ENCODE data around the gene DDX20.
"Not testable (repeated sequence)": the region's sequence is repeated elsewhere in the genome, so short reads cannot be mapped to it uniquely, and the experiment has no call there.

Gene DDX20

GRCh38 chr1:111786669-111787207 is 31.0 kb downstream of the DDX20 start:
- no peak overlapping the region for H3K4me3 ChIP-seq (ENCODE audit: low read depth, low read length)

- no peak overlapping the region for H3K4me3 ChIP-seq (ENCODE audit: low read depth, low read length)
Observed at GRCh38 chr1:111789142-111789541, 33.4 kb downstream of the DDX20 start.

GRCh38 chr1:111789666-111790316 is 34.1 kb downstream of the DDX20 start:
- no peak overlapping the region for H3K4me3 ChIP-seq (ENCODE audit: low read depth, low read length)

GRCh38 chr1:111791776-111792175 is 36.1 kb downstream of the DDX20 start:
- H3K4me3 ChIP-seq (ENCODE audit: low read depth, low read length), result no peak overlapping the region

GRCh38 chr1:111792249-111792648 is 36.5 kb downstream of the DDX20 start:
- no peak overlapping the region for H3K4me3 ChIP-seq (ENCODE audit: low read depth, low read length)

- H3K4me3 ChIP-seq (ENCODE audit: low read depth, low read length), result no peak overlapping the region
Observed at GRCh38 chr1:111793923-111794322, 38.2 kb downstream of the DDX20 start.

GRCh38 chr1:111795401-111795800 is 39.7 kb downstream of the DDX20 start:
- H3K4me3 ChIP-seq (ENCODE audit: low read depth, low read length), result no peak overlapping the region

- H3K4me3 ChIP-seq (ENCODE audit: low read depth, low read length), result no peak overlapping the region
Observed at GRCh38 chr1:111798580-111798979, 42.9 kb downstream of the DDX20 start.

GRCh38 chr1:111799722-111800121 is 44.0 kb downstream of the DDX20 start:
- not testable (repeated sequence) for H3K4me3 ChIP-seq (ENCODE audit: low read depth, low read length)

GRCh38 chr1:111801071-111801850 is 45.6 kb downstream of the DDX20 start:
- H3K4me3 ChIP-seq (ENCODE audit: low read depth, low read length), result no peak overlapping the region

GRCh38 chr1:111802110-111802509 is 46.4 kb downstream of the DDX20 start:
- H3K4me3 ChIP-seq (ENCODE audit: low read depth, low read length), result no peak overlapping the region

GRCh38 chr1:111802984-111803383 is 47.3 kb downstream of the DDX20 start:
- H3K4me3 ChIP-seq (ENCODE audit: low read depth, low read length), result no peak overlapping the region

- H3K4me3 ChIP-seq (ENCODE audit: low read depth, low read length), result no peak overlapping the region
Observed at GRCh38 chr1:111803951-111804350, 48.2 kb downstream of the DDX20 start.

GRCh38 chr1:111804776-111805175 is 49.1 kb downstream of the DDX20 start:
- no peak overlapping the region for H3K4me3 ChIP-seq (ENCODE audit: low read depth, low read length)

- H3K4me3 ChIP-seq (ENCODE audit: low read depth, low read length), result no peak overlapping the region
Observed at GRCh38 chr1:111805251-111805650, 49.5 kb downstream of the DDX20 start.

- no peak overlapping the region for H3K4me3 ChIP-seq (ENCODE audit: low read depth, low read length)
Observed at GRCh38 chr1:111811891-111812290, 56.2 kb downstream of the DDX20 start.

- H3K4me3 ChIP-seq (ENCODE audit: low read depth, low read length), result no peak overlapping the region
Observed at GRCh38 chr1:111812306-111812705, 56.6 kb downstream of the DDX20 start.

- H3K4me3 ChIP-seq (ENCODE audit: low read depth, low read length), result no peak overlapping the region
Observed at GRCh38 chr1:111813440-111814304, 58.0 kb downstream of the DDX20 start.

GRCh38 chr1:111814305-111814628 is 58.6 kb downstream of the DDX20 start:
- H3K4me3 ChIP-seq (ENCODE audit: low read depth, low read length), result no peak overlapping the region

- no peak overlapping the region for H3K4me3 ChIP-seq (ENCODE audit: low read depth, low read length)
Observed at GRCh38 chr1:111814642-111815041, 58.9 kb downstream of the DDX20 start.

Measured in iPS-11a (cell line).